Measurements from ENCODE around the gene SRRM3. TPM values are rescaled to one million over a fixed set of nuclear protein-coding genes. Genes with fewer than 3 reads are reported as not detected.
A peak's percentile ranks its signal among the peaks of the same experiment; 100 is the strongest.

Gene SRRM3
- total RNA-seq, 1 donor from 2014 or later, result 6.1 TPM

GRCh38 chr7:76259124-76260093 lies 57.7 kb downstream of the SRRM3 start:
- H3K27ac ChIP-seq (replicated peaks), result no peak overlapping the region
- H3K36me3 ChIP-seq, result no peaks in the 10 kb centered on the region
- TF ChIP-seq CTCF (IDR thresholded peaks at IDR 0.05; ENCODE audit: borderline replicate concordance), result no peak
- no peak for DNase-seq
- H3K4me1 ChIP-seq, result peaks cover 6% of the 10 kb centered on the region
- H3K4me3 ChIP-seq, result peak overlapping the region; percentile 58
- intact Hi-C loops (cut with micrococcal nuclease), result no loop called here
- peaks cover 89% of the 10 kb centered on the region for H3K27me3 ChIP-seq (ENCODE audit: low read depth)
- no peaks in the 10 kb centered on the region for H3K9me3 ChIP-seq (replicated peaks)

GRCh38 chr7:76260171-76260703 lies 58.5 kb downstream of the SRRM3 start:
- no peak for TF ChIP-seq CTCF (IDR thresholded peaks at IDR 0.05; ENCODE audit: borderline replicate concordance)
- intact Hi-C loops (cut with micrococcal nuclease), result no loop called here
- Histone ChIP-seq H3K4me3 (peak overlapping the region; percentile 58), H3K36me3 (no peaks in the 10 kb centered on the region), H3K4me1 (peaks cover 6% of the 10 kb centered on the region), H3K27ac (replicated peaks) (no peak overlapping the region), H3K9me3 (replicated peaks) (no peaks in the 10 kb centered on the region), H3K27me3 (ENCODE audit: low read depth) (peaks cover 93% of the 10 kb centered on the region)
- DNase-seq, result no peak

GRCh38 chr7:76261329-76261728 lies 59.6 kb downstream of the SRRM3 start:
- intact Hi-C loops (cut with micrococcal nuclease), result no loop called here
- Histone ChIP-seq H3K9me3 (replicated peaks) (no peaks in the 10 kb centered on the region), H3K36me3 (no peaks in the 10 kb centered on the region), H3K4me1 (peaks cover 6% of the 10 kb centered on the region), H3K4me3 (no peak overlapping the region), H3K27me3 (ENCODE audit: low read depth) (peaks cover 83% of the 10 kb centered on the region), H3K27ac (replicated peaks) (no peak overlapping the region)
- no peak for TF ChIP-seq CTCF (IDR thresholded peaks at IDR 0.05; ENCODE audit: borderline replicate concordance)
- DNase-seq, result no peak

- Histone ChIP-seq H3K27me3 (ENCODE audit: low read depth) (peaks cover 83% of the 10 kb centered on the region), H3K4me3 (no peak overlapping the region)
- intact Hi-C loops (cut with micrococcal nuclease), result no loop called here
These were observed 60.2 kb downstream of the SRRM3 start for GRCh38 chr7:76261931-76262330.

More at GRCh38 chr7:76261931-76262330, 60.2 kb downstream of the SRRM3 start:
- no peak for TF ChIP-seq CTCF (IDR thresholded peaks at IDR 0.05; ENCODE audit: borderline replicate concordance)
- Histone ChIP-seq H3K27ac (replicated peaks) (no peak overlapping the region), H3K36me3 (no peaks in the 10 kb centered on the region), H3K9me3 (replicated peaks) (no peaks in the 10 kb centered on the region), H3K4me1 (peaks cover 9% of the 10 kb centered on the region)
- DNase-seq, result no peak

Data from left ventricle myocardium inferior (tissue), 1 donor.